Endothelial cell (in vitro differentiated cells): ENCODE data around the gene MTCH1. TPM values are rescaled to one million over a fixed set of nuclear protein-coding genes. Genes with fewer than 3 reads are reported as not detected.
"Not testable (repeated sequence)": the region's sequence is repeated elsewhere in the genome, so short reads cannot be mapped to it uniquely, and the experiment has no call there.

Experiments
- DNase-seq: peaks from one replicate; pipeline ENCODE4 v3.0.0; 2021; ENCODE audit warnings: low spot score
- H3K27ac Mint-ChIP-seq: one replicate; pipeline ENCODE4 v1.8.0; 2021; ENCODE audit warnings: mixed read lengths, inconsistent platforms; ENCODE audit not compliant: unreplicated experiment
- H3K27me3 Mint-ChIP-seq: one replicate; pipeline ENCODE4 v1.8.0; 2021; ENCODE audit warnings: mild to moderate bottlenecking, moderate library complexity, mixed read lengths, inconsistent platforms; ENCODE audit not compliant: unreplicated experiment
- H3K36me3 Mint-ChIP-seq: one replicate; pipeline ENCODE4 v1.8.0; 2021; ENCODE audit warnings: mild to moderate bottlenecking, low read depth, mixed read lengths, inconsistent platforms; ENCODE audit not compliant: unreplicated experiment
- H3K4me1 Mint-ChIP-seq: one replicate; pipeline ENCODE4 v1.8.0; 2021; ENCODE audit warnings: mild to moderate bottlenecking, mixed read lengths, inconsistent platforms; ENCODE audit not compliant: unreplicated experiment
- H3K4me3 Mint-ChIP-seq: one replicate; pipeline ENCODE4 v1.8.0; 2021; ENCODE audit warnings: mild to moderate bottlenecking, mixed read lengths, inconsistent platforms; ENCODE audit not compliant: unreplicated experiment
- H3K9me3 Mint-ChIP-seq: one replicate; pipeline ENCODE4 v1.8.0; 2021; ENCODE audit warnings: mixed read lengths, inconsistent platforms; ENCODE audit not compliant: unreplicated experiment
- total RNA-seq: library from RNA; stranded (reverse); fragmentation: NEBNext Ultra II Directional; extraction: Animal tissue kit (Norgen Biotek cat#: 25700); gene quantifications from one replicate; pipeline ENCODE4 v1.2.1, GENCODE V29; 2021; ENCODE audit not compliant: unreplicated experiment
- TF ChIP-seq, protein P1 (sequence below): fragments of 200-600 bp; sonication (generic); IDR thresholded peaks from one replicate; pipeline ENCODE4 v1.5.0; 2021; ENCODE audit warnings: antibody characterized with exemption; ENCODE audit not compliant: unreplicated experiment

MTCH1 gene
- total RNA-seq, 1 donor from 2014 or later, result 304 TPM

GRCh38 chr6:36949636-36950035, 36.4 kb downstream of the MTCH1 start:
- H3K27me3 Mint-ChIP-seq, result no peaks in the 10 kb centered on the region
- no peaks in the 10 kb centered on the region for H3K36me3 Mint-ChIP-seq
- peaks cover 29% of the 10 kb centered on the region for H3K4me1 Mint-ChIP-seq
- TF ChIP-seq, protein P1, sequence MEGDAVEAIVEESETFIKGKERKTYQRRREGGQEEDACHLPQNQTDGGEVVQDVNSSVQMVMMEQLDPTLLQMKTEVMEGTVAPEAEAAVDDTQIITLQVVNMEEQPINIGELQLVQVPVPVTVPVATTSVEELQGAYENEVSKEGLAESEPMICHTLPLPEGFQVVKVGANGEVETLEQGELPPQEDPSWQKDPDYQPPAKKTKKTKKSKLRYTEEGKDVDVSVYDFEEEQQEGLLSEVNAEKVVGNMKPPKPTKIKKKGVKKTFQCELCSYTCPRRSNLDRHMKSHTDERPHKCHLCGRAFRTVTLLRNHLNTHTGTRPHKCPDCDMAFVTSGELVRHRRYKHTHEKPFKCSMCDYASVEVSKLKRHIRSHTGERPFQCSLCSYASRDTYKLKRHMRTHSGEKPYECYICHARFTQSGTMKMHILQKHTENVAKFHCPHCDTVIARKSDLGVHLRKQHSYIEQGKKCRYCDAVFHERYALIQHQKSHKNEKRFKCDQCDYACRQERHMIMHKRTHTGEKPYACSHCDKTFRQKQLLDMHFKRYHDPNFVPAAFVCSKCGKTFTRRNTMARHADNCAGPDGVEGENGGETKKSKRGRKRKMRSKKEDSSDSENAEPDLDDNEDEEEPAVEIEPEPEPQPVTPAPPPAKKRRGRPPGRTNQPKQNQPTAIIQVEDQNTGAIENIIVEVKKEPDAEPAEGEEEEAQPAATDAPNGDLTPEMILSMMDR, result no peak
- H3K4me3 Mint-ChIP-seq, result no peak overlapping the region
- H3K27ac Mint-ChIP-seq, result no peak overlapping the region
- DNase-seq, result no peak
- H3K9me3 Mint-ChIP-seq, result no peaks in the 10 kb centered on the region

DNA sequence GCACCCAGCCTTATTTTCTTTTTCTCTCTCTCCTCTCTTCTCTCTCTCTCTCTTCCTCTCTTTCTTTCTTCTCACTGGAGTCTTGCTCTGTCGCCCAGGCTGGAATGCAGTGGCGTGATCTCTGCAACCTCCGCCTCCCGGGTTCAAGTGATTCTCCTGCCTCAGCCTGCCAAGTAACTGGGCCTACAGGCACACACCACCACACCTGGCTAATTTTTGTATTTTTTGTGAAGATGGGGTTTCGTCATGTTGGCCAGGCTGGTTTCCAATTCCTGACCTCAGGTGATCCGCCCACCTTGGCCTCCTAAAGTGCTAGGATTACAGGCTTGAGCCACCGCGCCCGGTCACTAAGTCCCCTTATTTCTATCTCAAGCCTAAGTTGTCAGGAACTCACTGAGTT, 36.9 kb downstream of the MTCH1 start:
- H3K27me3 Mint-ChIP-seq, H3K27ac Mint-ChIP-seq: not testable (repeated sequence)

DNA sequence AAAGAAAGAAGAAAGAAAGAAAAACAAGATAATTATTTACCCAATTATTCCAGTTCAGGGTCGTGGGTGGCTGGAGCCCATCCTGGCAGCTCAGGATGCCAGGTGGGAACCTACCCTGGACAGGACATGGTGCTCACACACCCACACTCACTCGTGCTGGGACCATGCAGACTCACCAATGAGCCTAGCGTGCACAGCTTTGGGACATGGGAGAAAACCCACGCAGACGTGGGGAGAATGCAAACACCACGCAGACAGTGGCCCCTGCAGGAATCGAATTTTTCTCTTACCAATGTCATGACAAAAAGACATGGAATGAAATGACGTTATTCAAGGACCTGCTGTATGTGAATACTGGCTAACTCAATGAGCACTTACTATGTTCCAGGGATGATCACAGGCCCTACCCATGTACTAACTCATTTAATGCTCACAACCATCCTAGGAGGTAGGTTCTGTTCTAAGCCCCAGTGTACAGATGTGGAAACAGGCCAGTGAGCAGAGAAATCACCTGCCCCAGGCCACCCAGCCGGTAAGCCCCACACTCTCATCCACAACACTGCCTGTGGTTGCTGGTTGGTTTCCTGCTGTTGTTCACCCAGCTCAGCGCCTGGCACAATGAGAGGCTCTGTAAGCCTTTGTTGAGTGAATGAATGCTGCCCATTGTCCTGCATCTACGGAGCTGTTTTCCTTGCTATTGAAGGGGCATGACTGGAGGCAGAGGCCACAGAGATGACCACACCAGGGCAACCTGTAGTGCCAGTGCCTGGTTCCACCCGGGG, 38.2 kb downstream of the MTCH1 start:
- H3K9me3 Mint-ChIP-seq, result no peaks in the 10 kb centered on the region
- TF ChIP-seq, protein P1, result no peak
- DNase-seq, result no peak
- H3K27me3 Mint-ChIP-seq, result no peaks in the 10 kb centered on the region
- H3K4me3 Mint-ChIP-seq, result no peak overlapping the region
- no peak overlapping the region for H3K27ac Mint-ChIP-seq
- H3K36me3 Mint-ChIP-seq, result no peaks in the 10 kb centered on the region
- H3K4me1 Mint-ChIP-seq, result peaks cover 19% of the 10 kb centered on the region

More for the DNA sequence above, 36.9 kb downstream of the MTCH1 start:
- peaks cover 23% of the 10 kb centered on the region for H3K4me1 Mint-ChIP-seq
- not testable (repeated sequence) for H3K36me3 Mint-ChIP-seq, H3K9me3 Mint-ChIP-seq, DNase-seq, H3K4me3 Mint-ChIP-seq

DNA sequence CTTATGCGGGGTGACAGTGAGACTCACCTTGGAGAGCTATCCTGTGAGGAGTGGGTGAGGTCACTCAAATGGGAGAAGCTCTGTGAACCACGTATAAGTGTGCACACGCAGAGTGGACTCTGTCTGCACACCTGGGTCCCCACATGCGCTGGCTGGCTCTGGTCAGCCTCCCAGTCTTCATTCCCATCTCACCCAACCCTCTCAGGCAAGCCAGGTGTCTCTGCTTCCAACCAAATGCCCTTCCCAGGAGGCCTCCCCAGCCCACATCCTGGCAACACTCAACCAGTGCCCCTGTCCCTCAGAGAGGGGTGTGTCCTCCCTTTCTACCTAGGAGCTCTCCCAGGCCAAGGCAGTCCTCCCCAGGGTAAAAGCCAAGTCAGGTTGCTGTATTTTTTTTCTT, 39.5 kb downstream of the MTCH1 start:
- no peak overlapping the region for H3K4me3 Mint-ChIP-seq
- H3K9me3 Mint-ChIP-seq, result no peaks in the 10 kb centered on the region
- no peak overlapping the region for H3K27ac Mint-ChIP-seq
- no peaks in the 10 kb centered on the region for H3K27me3 Mint-ChIP-seq
- no peaks in the 10 kb centered on the region for H3K36me3 Mint-ChIP-seq
- DNase-seq, result no peak
- TF ChIP-seq, protein P1, result no peak
- H3K4me1 Mint-ChIP-seq, result peaks cover 19% of the 10 kb centered on the region

DNA sequence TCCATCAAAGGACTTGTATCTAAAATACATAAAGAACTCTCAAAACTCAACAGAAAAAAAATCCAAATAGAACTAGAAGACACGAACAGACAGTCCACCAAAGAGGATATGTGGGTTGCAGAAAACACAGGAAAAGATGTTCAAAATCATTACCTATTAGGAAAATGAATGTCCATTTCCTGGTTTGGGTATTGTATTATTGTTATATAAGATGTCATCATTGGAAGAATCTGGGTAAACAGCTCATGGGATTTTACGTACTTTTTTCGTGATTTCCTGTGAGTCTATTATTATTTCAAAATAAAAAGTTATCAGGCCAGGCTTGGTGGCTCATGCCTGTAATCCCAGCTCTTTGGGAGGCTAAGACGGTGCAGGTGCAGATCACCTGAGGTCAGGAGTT, 40.7 kb downstream of the MTCH1 start:
- H3K36me3 Mint-ChIP-seq, result peaks cover 2% of the 10 kb centered on the region
- DNase-seq, result no peak
- TF ChIP-seq, protein P1, result no peak
- no peak overlapping the region for H3K27ac Mint-ChIP-seq
- H3K27me3 Mint-ChIP-seq, result peaks cover 2% of the 10 kb centered on the region
- peaks cover 19% of the 10 kb centered on the region for H3K4me1 Mint-ChIP-seq
- no peak overlapping the region for H3K4me3 Mint-ChIP-seq
- no peaks in the 10 kb centered on the region for H3K9me3 Mint-ChIP-seq
